Peyer's patch (tissue), 4 donors: ENCODE results near the gene RAD18.

Source experiments
- POLR2A ChIP-seq, 2 donors: fragments of 450-650 bp; IDR thresholded peaks; one replicate each; pipeline ENCODE4 v1.5.1; 2017; ENCODE audit warnings: antibody characterized with exemption in 2 of 2, mild to moderate bottlenecking in 2 of 2, moderate library complexity in 2 of 2
- TF ChIP-seq, protein P1 (sequence below), 6 experiments: fragments of 450-650 bp in 4 of 6; fragments of 200-600 bp in 2 of 6; sonication (generic) in 1 of 6; IDR thresholded peaks; one replicate each; pipeline ENCODE4 v1.5.1; 2017 to 2019; ENCODE audit warnings: antibody characterized with exemption in 6 of 6, mild to moderate bottlenecking in 3 of 6, moderate library complexity in 1 of 6

- TF ChIP-seq, protein P1, sequence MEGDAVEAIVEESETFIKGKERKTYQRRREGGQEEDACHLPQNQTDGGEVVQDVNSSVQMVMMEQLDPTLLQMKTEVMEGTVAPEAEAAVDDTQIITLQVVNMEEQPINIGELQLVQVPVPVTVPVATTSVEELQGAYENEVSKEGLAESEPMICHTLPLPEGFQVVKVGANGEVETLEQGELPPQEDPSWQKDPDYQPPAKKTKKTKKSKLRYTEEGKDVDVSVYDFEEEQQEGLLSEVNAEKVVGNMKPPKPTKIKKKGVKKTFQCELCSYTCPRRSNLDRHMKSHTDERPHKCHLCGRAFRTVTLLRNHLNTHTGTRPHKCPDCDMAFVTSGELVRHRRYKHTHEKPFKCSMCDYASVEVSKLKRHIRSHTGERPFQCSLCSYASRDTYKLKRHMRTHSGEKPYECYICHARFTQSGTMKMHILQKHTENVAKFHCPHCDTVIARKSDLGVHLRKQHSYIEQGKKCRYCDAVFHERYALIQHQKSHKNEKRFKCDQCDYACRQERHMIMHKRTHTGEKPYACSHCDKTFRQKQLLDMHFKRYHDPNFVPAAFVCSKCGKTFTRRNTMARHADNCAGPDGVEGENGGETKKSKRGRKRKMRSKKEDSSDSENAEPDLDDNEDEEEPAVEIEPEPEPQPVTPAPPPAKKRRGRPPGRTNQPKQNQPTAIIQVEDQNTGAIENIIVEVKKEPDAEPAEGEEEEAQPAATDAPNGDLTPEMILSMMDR (IDR thresholded peaks at IDR 0.05), result no peak
- no peak for TF ChIP-seq POLR2A (IDR thresholded peaks at IDR 0.05)
Observed at GRCh38 chr3:8987226-8987625, 24.0 kb upstream of the RAD18 start.
